K562 (cell line): ENCODE results near the gene KRT24. TPM values are rescaled to one million over a fixed set of nuclear protein-coding genes. Genes with fewer than 3 reads are reported as not detected.

Experiments
- BDP1 ChIP-seq: IDR thresholded peaks from 3 replicates; pipeline ENCODE4 v1.6.1; 2011; ENCODE audit not compliant: insufficient read length, insufficient read depth
- MBD2 ChIP-seq: sonication (generic); IDR thresholded peaks from 2 replicates; pipeline ENCODE4 v1.6.1; 2016; ENCODE audit warnings: low read depth, borderline replicate concordance
- POLR2AphosphoS2 ChIP-seq: IDR thresholded peaks from 2 replicates; pipeline ENCODE4 v1.6.1; 2012; ENCODE audit warnings: low read length, improper control_type of control experiment
- SAFB ChIP-seq: fragments of 200-400 bp; formaldehyde crosslinking; IDR thresholded peaks from 2 replicates; pipeline ENCODE4 v1.6.1; 2017; ENCODE audit warnings: low read depth, low read length, borderline replicate concordance
- SREBF1 ChIP-seq: fragments of 150-350 bp; IDR thresholded peaks from 2 replicates; pipeline ENCODE4 v1.6.1; 2014; ENCODE audit warnings: antibody characterized with exemption, low read depth, low read length, borderline replicate concordance
- STAT5A ChIP-seq: IDR thresholded peaks from 2 replicates; pipeline ENCODE4 v1.6.1; 2012; ENCODE audit warnings: low read length, inconsistent platforms, borderline replicate concordance
- TAF1 ChIP-seq: IDR thresholded peaks from 2 replicates; pipeline ENCODE4 v1.6.1; 2011; ENCODE audit warnings: mild to moderate bottlenecking, low read length, moderate library complexity; ENCODE audit not compliant: insufficient read depth, control insufficient read depth, severe bottlenecking; ENCODE audit errors: extremely low read depth
- ZBTB17 ChIP-seq: fragments of 450-650 bp; formaldehyde crosslinking; IDR thresholded peaks from 2 replicates; pipeline ENCODE4 v1.4.0; 2020; ENCODE audit warnings: mild to moderate bottlenecking
- ZHX1 ChIP-seq: fragments of 150-350 bp; conservative IDR thresholded peaks from 2 replicates; pipeline ENCODE4 v1.6.1; 2014; ENCODE audit warnings: low read length
- ZNF165 ChIP-seq: fragments of 250-450 bp; sonication (Bioruptor Pico); IDR thresholded peaks from 2 replicates; pipeline ENCODE4 v1.4.0; 2020; ENCODE audit warnings: borderline replicate concordance
- ZNF408 ChIP-seq: fragments of 250-450 bp; sonication (Bioruptor Pico); IDR thresholded peaks from 2 replicates; pipeline ENCODE4 v1.4.0; 2020; ENCODE audit warnings: low read depth, mild to moderate bottlenecking, moderate library complexity
- ZNF583 ChIP-seq: fragments of 250-450 bp; sonication (Bioruptor Pico); IDR thresholded peaks from 2 replicates; pipeline ENCODE4 v1.4.0; 2020
- ZZZ3 ChIP-seq: fragments of 450-650 bp; IDR thresholded peaks from 2 replicates; pipeline ENCODE4 v1.6.1; 2016; ENCODE audit warnings: antibody characterized with exemption, mild to moderate bottlenecking, moderate library complexity
- polyA plus RNA-seq, 8 experiments: library from polyadenylated mRNA; depleted of rRNA in 4 of 8; stranded (reverse) in 5 of 8; unstranded in 3 of 8; fragments of >200 nt; fragmentation: Nextera tagmentation in 2 of 8; fragmentation: Illumina TruSeq in 1 of 8; extraction: Ambion mirVana in 2 of 8; extraction: Trizol in 1 of 8; gene quantifications; 2 replicates each; pipeline versions ENCODE4 v1.2.1 to v1.2.3, GENCODE V29; 2011 to 2014; ENCODE audit warnings: inconsistent platforms in 1 of 8, missing spikeins in 1 of 8
- total RNA-seq, 7 experiments: library from RNA; depleted of rRNA in 6 of 7; stranded (reverse); fragments of >200 nt in 6 of 7; fragmentation: Illumina TruSeq in 2 of 7; extraction: Trizol in 2 of 7; gene quantifications; 2 replicates each; pipeline versions ENCODE4 v1.2.1 to v1.2.3, GENCODE V29; 2011 to 2021; ENCODE audit warnings: low replicate concordance in 1 of 7
- TF ChIP-seq, protein P1 (sequence below): sonication (generic); formaldehyde crosslinking; IDR thresholded peaks from 2 replicates; pipeline ENCODE4 v1.8.0; 2023; ENCODE audit warnings: mild to moderate bottlenecking, missing genetic modification reagents
- TF ChIP-seq, protein P2 (sequence below), 2 experiments: fragments of 450-650 bp; IDR thresholded peaks; 2 replicates each; pipeline ENCODE4 v1.6.1; 2016
- TF ChIP-seq, protein P3 (sequence below): IDR thresholded peaks from 3 replicates; pipeline ENCODE4 v1.6.1; 2011; ENCODE audit warnings: borderline replicate concordance, mild to moderate bottlenecking, moderate library complexity; ENCODE audit not compliant: insufficient read length; ENCODE audit errors: extremely low read depth

Gene KRT24
- total and polyA plus RNA-seq, 9 of the 15 experiments (the other 6 are each of a cell fraction or from before 2014, with no cell fraction given), result not detected

GRCh38 chr17:40703652-40704051 lies at the start of gene KRT24 (continued):
- TF ChIP-seq, protein P1, sequence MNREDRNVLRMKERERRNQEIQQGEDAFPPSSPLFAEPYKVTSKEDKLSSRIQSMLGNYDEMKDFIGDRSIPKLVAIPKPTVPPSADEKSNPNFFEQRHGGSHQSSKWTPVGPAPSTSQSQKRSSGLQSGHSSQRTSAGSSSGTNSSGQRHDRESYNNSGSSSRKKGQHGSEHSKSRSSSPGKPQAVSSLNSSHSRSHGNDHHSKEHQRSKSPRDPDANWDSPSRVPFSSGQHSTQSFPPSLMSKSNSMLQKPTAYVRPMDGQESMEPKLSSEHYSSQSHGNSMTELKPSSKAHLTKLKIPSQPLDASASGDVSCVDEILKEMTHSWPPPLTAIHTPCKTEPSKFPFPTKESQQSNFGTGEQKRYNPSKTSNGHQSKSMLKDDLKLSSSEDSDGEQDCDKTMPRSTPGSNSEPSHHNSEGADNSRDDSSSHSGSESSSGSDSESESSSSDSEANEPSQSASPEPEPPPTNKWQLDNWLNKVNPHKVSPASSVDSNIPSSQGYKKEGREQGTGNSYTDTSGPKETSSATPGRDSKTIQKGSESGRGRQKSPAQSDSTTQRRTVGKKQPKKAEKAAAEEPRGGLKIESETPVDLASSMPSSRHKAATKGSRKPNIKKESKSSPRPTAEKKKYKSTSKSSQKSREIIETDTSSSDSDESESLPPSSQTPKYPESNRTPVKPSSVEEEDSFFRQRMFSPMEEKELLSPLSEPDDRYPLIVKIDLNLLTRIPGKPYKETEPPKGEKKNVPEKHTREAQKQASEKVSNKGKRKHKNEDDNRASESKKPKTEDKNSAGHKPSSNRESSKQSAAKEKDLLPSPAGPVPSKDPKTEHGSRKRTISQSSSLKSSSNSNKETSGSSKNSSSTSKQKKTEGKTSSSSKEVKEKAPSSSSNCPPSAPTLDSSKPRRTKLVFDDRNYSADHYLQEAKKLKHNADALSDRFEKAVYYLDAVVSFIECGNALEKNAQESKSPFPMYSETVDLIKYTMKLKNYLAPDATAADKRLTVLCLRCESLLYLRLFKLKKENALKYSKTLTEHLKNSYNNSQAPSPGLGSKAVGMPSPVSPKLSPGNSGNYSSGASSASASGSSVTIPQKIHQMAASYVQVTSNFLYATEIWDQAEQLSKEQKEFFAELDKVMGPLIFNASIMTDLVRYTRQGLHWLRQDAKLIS, result no peak
- TF ChIP-seq, protein P2, sequence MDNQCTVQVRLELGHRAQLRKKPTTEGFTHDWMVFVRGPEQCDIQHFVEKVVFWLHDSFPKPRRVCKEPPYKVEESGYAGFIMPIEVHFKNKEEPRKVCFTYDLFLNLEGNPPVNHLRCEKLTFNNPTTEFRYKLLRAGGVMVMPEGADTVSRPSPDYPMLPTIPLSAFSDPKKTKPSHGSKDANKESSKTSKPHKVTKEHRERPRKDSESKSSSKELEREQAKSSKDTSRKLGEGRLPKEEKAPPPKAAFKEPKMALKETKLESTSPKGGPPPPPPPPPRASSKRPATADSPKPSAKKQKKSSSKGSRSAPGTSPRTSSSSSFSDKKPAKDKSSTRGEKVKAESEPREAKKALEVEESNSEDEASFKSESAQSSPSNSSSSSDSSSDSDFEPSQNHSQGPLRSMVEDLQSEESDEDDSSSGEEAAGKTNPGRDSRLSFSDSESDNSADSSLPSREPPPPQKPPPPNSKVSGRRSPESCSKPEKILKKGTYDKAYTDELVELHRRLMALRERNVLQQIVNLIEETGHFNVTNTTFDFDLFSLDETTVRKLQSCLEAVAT (IDR thresholded peaks at IDR 0.05), result no peak
- no peak for TF ChIP-seq ZNF165 (CRISPR knock-in tag)
- no peak for TF ChIP-seq BDP1
- no peak for TF ChIP-seq ZHX1
- no peak for TF ChIP-seq ZNF583 (CRISPR knock-in tag)
- no peak for TF ChIP-seq STAT5A
- TF ChIP-seq ZBTB17 (CRISPR knock-in tag), result no peak
- no peak for TF ChIP-seq SREBF1
- TF ChIP-seq POLR2AphosphoS2, result no peak
- TF ChIP-seq ZZZ3, result no peak
- TF ChIP-seq, protein P3, sequence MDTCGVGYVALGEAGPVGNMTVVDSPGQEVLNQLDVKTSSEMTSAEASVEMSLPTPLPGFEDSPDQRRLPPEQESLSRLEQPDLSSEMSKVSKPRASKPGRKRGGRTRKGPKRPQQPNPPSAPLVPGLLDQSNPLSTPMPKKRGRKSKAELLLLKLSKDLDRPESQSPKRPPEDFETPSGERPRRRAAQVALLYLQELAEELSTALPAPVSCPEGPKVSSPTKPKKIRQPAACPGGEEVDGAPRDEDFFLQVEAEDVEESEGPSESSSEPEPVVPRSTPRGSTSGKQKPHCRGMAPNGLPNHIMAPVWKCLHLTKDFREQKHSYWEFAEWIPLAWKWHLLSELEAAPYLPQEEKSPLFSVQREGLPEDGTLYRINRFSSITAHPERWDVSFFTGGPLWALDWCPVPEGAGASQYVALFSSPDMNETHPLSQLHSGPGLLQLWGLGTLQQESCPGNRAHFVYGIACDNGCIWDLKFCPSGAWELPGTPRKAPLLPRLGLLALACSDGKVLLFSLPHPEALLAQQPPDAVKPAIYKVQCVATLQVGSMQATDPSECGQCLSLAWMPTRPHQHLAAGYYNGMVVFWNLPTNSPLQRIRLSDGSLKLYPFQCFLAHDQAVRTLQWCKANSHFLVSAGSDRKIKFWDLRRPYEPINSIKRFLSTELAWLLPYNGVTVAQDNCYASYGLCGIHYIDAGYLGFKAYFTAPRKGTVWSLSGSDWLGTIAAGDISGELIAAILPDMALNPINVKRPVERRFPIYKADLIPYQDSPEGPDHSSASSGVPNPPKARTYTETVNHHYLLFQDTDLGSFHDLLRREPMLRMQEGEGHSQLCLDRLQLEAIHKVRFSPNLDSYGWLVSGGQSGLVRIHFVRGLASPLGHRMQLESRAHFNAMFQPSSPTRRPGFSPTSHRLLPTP, result no peak
- TF ChIP-seq ZNF408, result no peak
- TF ChIP-seq TAF1, result no peak
- no peak for TF ChIP-seq MBD2
- TF ChIP-seq SAFB, result no peak
